Measurements from ENCODE around the gene SLPI.

Gene SLPI, protein sequence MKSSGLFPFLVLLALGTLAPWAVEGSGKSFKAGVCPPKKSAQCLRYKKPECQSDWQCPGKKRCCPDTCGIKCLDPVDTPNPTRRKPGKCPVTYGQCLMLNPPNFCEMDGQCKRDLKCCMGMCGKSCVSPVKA

DNA sequence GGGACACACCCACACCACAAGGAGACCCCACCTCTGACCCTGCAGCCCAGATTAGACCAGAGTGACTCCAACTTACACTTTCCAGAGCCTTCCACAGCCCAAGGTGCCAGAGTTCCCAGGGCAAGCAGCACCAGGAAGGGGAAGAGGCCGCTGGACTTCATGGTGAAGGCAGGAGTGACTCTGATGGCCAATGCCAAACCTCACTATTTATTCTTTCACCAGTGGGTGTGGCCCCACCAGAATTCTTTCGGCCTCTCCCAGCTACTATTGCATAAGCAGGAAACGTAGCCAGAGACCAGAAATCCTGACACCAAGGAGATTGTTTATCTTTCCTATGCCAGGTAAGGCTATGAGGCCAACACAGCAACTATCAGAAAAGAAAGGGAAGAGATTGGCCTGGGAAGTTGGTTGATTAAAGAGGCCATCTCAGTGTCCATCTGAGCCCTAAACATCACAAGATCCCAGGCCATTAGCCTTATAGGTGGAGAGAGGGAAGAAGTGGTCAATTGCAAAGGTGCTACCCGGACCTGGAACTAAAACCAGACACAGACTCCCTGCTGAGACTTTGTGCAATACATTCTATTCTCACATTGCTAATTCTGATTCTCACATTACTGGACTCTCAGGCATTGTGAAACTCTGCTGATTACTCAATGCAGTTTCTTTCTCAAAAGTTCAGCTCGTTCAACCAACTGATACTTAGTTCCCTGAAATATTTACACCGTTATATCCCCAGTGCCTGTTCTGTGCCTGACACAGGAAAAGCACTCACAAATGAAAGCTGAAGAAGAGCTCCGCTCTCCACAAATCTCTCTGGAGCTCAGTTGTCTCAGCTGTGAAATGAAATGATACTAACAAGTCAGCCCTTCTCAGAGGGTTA is at the start of gene SLPI:
TSS of gene SLPI (minus strand) at position 182 of the 880 bp plus-strand sequence. CDS start at position 161, 21 bp downstream.
- peak; percentile 9 for DNase-seq (ENCODE audit: low read depth)

DNA sequence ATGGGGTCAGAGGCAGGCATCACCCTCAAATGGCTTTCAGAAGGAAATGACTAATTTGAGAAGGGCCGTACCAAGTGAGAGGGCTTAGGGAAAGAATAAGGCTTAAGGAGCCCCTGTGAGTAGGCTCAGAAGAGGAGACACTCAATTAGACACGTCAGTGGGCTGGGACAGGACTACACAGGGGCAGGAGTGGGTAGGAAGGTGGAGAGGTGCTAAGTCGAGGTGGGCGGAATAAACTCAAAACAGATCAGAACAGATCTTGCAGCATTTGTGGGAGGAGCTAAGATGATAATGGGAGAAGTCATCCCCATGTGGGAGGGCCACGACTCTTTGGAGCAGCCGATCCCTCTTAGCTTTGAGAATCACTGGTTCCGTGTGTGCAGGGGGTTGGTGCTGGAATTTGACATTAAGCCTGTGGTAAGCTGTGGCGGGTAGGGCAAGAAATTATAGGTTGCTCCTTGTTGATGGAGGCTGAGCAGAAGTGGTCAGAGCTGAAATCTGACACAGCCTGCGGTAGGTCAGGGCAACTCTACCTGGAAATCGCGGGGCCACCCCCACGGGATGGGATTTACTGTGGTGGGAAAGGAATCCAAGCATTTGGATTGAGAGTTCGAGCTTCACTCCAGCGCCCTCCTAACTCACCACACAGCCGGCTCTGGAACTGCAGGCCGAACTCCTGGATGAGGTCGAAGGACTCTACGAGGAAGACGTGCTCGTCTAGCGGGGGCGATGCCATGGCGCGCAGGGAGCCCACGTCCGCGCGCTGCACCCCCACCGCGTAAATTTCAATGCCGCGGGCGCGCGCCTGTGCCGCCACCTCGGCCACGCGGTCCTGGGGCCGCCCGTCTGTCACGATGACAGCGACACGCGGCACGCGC is 49.5 kb upstream of the SLPI start:
- DNase-seq (ENCODE audit: low read depth) = no peak

DNA sequence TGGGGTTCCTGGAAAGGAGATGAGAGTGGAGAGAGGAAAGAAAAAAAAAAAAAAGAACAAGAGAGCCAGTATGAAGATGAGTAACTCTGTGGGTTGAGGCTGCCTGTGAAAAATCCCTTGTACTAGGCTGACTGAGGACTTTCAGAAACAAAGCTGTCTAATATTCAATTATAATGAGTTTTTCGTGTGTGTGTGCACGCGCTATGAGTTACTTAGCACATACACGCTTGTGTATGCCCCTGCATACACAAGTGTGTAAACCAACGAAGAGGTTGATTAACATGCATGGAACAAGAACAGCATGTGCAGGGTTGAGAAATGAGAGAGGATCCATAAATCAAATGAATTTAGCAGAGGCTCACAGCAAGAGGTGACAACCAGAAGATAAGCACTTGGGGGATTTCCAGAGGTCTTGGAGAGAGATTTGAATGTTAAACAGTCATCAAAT is 47.5 kb upstream of the SLPI start:
- no peak for DNase-seq (ENCODE audit: low read depth)

DNA sequence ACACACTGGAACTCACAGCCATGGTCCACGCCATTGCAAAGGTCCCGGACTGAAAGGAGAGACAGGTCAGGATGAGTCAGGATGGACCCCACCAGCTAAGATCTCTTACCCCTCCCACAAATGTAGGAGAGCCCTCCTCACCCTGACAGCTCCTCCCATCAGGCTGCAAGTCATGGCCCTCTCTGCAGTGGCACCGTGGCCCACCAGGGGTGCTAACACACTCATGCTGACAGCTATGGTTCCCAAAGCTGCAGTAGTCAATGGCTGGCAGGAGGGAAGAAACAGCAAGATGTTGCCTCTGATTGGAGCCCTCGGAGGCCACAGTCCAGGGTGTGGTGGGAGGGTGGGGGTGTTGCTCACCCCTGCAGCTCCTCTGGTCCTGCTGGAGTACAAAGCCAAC is 46.6 kb upstream of the SLPI start:
- DNase-seq (ENCODE audit: low read depth) = no peak

DNA sequence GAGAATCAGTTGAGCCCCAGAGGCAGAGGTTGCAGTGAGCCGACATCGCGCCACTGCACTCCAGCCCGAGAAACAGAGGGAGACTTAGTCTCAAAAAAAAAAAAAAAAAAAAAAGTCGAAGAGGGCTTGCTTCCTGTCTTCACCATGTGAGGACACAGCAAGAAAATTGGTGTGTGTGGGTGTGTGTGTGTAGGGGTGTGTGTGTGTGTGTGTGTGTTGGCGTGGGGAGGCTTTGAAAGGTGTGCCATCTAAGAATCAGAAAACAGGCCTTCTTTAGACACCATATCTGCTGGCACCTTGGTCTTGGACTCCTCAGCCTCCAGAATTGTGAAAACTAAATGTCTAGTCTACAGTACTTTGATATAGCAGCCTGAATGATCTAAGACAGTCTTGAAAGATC is 45.4 kb upstream of the SLPI start:
- no peak for DNase-seq (ENCODE audit: low read depth)

DNA sequence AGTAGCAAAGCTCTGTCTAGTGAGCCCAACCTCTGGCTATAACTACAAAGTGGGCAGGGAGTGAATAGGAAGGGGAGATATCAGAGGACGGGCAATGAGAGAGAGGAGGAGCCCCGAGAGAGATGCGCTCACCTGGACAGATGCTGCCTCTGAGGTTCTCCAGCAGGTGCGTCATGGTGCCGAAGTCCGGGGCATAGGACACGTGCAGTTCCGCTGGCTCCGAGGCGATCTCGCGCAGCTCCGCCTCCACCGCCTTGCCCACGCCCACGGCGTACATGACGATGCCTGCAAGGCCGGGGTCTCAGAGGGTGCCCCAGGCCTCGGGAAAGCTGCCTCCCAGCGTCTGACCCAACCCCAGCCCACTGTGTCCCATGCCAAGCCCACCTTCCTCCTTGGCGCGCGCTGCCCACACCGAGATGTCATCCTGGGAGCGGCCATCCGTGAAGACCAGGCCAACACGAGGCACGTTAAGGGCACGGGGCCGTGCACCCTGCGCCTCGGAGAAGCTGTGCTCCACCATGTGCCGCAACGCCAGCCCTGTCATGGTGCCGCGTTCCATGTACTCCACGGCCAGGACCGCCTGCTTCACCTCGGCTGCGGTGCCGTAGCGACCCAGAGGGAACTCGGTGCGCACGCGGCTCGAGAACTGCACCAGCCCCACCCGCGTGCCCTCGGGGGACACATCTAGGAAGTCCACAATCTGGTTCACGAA is 43.6 kb upstream of the SLPI start:
- no peak for DNase-seq (ENCODE audit: low read depth)

DNA sequence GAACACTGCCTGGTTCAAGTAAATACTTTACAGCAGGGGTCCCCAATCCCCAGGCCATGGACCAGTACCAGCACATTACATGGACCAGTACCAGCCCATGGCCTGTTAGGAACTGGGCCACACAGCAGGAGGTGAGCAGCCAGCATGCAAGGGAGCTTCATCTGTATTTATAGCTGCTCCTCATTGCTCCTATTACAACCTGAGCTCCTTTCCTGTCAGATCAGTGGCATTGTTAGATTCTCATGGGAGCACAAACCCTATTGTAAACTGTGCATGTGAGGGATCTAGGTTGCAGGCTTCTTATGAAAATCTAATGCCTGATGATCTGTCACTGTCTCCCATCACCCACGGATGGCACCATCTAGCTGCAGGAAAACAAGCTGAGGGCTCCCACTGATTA is 40.3 kb upstream of the SLPI start:
- DNase-seq (ENCODE audit: low read depth) = no peak

DNA sequence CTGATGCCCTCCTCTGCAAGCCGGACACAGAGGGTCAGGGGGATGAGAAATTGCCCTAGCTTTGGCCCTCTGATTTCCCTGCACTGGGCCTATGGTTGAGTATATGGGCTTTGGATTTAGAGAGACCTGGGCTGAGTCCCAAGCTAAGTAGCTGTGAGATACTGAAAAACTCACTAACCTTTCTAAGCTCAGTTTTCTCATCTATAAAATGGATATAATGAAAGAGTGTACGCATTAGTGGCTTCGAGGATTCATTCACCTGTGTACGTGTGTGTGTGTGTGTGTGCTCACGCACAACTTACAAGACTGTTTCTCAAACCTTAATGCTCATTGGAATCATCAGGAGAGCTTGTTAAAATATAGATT is 39.6 kb upstream of the SLPI start:
- no peak for DNase-seq (ENCODE audit: low read depth)

DNA sequence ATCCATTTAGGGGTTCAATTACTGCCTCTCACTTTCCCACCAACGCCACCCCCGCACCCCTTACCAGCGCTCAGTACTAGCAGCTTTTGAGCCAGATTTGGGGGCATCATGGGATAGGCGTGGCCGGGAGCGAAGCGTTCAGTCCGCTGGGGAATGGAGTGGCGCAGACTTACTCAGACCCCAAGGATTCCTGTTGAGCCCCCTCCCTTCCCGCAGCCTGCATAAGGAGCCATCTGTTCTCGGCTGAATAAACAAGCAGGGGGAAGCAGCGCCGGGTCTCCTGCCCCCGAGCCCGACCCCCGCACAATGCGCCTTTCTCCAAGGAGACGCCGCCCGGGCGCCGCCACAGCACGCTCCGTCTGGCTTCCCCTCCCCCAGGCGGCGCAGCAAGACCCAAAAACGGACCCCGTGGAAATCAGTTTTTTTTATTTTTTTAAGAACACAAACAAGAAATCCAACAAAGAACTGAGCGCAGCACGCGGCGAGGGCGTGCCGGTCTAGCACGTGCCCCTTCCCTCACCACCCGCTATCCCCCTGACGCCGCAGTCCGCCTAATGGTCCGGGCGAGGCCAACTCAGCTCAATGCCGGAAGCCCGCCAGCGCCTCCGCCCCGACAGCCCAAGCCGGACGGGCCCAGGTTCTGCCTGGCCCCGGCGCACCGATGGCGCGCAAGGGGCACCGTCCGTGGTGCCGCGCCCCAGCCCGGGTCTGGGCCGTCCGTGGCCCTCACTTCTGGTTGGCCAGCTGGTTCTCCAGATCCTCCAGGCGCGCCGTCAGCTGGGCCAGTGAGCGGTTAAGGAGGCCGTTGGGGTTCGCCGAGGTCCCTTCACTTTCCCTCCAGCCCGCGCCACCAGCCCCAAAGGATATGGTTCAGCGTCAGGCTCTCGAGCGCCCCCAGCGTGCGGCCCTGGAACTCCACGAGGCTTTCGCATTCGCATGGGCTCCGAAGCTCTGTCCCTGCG is 39.0 kb upstream of the SLPI start:
- DNase-seq (ENCODE audit: low read depth) = peak; percentile 84

DNA sequence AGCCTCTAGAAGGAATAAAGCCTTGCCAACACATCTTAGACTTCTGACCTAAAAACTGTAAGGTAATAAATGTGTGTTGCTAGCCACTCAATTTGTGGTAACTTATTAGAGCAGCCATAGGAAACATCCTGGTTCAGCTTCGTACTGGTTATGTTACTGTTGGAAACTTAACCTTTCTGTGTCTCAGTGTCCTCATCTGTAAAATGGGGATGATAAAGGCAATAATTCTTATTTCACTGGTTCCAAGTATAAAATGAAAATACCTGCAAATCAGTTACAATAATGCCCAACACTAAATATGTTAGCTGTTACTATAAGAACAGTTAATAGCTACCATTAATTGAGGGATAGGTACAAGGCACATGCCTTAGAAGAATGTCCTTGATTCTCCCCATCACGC is 38.0 kb upstream of the SLPI start:
- no peak for DNase-seq (ENCODE audit: low read depth)

DNA sequence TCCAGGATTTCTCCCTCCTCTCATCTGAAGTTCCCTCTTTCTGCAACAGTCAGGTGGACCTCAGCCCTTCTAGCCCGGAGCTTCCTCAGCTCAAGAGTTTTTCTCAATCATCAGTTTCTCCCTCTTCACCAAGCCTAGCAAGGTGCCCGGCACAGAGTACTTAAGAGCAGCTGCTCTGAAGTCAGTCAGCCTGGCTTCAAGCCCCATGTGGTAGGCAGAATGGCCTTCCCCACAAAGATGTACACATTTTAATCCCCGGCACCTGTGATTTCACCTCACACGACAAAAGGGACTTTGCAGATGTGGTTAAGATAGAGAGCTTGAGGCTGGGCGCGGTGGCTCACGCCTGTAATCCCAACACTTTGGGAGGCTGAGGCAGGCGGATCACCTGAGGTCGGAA is 37.2 kb upstream of the SLPI start:
- DNase-seq (ENCODE audit: low read depth) = no peak

DNA sequence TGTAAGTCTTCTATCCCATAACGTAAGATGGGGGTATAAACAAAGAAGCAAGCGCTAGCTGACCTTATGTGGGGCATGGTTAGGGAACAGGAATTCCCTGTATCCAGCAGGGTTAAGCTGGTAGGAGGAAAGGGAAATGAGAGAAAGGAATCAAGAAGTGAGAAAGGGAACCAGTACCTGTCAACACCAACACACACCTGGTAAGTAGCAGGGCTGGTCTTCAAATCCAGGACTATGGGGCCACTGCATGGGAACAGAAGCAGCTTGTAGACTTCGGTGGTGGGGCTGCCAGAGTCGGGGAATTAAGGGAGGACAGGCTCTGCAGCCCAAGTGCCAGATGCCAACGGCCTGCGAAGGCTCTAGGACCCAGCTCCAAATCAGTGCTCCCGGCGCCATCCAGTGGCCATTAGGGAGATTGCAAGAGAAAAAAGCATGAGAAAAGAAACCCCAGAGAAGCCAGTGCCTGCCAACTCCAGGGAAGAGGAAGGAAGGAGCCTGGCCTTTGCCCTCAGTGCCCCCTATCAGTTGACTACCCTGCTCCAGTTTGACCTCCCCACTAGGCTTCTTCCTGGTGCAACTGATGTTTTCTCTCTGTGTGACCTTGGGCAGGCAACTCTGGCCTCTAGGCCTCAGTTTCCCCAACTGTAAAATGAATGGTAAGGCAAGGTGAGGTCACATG is 36.5 kb upstream of the SLPI start:
- peak; percentile 73 for DNase-seq (ENCODE audit: low read depth)

DNA sequence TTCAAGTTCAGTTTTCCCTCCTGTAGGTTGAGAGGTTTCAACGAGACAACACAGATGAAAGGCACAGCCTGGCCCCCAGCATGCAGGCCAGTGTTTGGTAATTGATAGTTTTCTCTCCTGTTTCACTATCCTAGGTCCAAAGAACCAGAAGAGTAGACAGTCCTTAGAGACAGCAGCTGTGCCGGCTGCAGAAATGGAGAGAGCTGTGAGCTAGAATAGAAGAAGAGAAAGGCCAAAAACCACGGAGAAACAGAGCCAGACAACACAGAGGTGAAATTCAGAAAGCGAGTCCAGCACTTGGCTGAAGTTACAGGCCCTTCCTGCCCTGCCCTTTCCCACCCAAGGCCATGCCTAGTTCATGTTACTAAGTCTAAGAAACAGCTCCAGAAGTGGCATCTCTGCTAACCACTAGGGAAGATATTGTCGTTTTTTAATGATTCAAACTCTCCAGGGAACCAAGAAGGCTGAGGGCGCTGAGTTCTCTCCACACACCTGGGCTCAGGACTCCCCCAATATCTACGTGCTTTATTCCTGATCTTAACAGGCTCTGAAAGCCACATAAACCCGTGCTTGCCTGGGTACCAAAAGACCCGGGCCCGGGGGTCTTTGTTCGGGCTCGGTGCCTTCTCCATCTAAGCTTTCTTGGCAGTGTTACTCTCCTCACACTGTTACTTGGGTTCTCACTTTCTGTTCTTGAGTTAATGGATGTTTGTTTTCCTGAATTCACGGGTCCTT is 35.7 kb upstream of the SLPI start:
- no peak for DNase-seq (ENCODE audit: low read depth)

DNA sequence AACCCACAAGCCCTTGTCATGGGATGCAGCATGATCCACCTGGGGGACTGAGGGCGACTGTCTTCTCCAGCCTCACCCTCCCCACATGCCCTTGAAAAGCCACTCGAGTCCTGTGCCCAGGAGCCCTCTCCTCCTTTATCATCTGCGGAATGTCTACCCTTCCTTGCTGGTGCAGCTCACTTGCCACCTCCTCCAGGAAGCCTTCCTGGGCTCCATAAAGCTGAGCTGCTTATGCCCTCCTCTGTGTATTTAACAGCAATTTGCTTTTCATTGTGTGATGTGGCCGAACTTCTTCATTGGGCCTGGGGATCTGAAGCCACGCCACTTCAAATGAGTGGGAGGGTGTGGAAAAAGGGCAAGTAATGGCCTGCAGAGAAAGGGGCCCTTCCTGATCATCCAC is 34.5 kb upstream of the SLPI start:
- no peak for DNase-seq (ENCODE audit: low read depth)

DNA sequence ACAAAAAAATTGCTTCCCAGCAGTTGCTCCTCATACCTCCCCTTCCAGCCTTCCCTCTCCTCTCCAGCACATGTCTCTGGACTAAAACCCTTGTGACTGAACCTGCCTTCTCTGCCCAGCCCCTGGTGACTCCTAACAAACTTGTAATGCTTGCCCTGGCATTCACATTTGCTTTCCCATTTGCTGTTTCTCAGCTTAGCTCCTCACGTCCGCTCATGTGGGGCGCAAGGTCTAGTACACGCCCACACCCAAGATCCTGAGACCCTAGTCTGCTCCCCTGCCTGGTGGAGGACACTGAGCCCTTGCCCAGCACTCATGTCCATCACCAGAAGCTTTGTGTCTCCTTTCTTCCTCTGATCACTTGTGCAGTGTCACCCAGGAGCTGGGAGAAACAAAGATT is 34.0 kb upstream of the SLPI start:
- no peak for DNase-seq (ENCODE audit: low read depth)

DNA sequence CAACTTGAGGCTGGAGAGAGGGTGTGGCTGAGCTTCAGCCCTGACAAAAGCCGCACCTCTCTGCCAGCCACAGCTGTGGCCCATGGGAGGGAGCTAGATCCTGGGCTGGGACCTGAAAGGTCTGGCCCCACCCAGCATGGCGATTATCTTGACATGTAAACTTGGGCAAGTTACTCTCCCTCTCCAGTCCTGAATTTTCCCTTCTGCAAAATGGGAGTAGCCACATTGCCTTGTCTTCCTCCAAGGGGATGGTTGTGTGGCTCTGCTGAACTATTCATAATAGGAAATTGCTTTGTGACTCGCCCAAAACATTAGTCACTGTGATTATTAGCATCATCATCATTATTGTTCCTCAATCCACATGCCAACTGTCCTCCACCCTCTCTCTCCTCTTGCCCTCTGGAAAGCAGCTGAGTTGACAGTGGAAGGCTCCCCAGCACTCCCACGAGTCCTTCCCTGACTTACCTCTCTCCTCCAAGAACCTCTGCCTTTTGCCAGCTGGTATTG is 29.2 kb upstream of the SLPI start:
- peak; percentile 50 for DNase-seq (ENCODE audit: low read depth)

DNA sequence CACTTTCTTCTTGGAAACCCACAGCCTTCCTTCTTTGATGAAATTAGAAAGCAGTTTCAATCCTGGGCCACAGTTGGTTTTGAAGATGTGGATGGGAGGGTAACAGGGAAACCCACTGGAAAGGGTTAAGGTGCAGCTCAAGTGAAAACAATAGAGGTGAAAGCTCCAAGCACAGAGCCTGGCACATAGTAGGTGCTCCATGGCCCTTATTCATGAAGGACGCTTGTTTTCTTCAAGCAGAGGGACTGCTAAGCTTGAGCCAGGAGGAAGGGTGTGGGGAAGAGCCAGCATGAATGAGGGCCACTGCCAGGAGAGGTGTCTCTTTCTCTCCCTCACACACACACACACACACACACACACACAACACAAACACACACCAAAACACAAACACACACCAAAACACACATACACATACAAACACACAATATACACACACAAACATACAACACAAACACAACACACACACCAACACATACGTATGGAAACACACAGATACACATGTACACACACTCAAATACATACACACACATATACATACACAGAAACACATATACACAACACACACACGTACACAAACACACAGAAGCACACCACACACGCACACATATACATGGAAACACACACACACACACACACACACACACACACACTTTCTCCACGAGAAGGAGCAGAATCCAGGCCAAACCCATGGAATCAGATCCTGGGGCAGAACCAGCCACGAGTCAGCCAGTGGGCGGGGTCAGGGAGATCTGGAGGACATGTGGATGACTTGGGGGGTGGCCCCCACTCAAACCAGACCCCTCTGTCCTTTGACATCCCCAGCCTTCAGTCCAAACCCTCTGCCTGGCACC is 28.6 kb upstream of the SLPI start:
- DNase-seq (ENCODE audit: low read depth) = no peak

DNA sequence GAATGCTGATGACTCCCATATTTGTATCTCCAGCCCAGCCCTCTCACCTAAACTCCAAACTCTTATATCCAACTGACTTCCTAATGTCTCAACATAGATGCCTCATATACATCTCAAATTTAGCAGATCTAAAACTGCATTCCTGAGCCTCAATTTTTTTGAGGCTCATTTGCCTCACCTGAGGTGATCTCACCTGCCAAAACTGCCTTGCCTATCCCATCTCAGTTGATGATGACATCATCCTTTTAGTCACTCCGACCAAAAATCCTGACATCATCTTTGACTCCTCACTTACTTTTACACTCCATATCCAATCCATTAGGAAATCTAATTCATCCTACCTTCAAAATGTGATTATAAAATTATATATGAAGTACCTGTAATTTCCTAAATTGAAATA is 25.6 kb upstream of the SLPI start:
- DNase-seq (ENCODE audit: low read depth) = no peak

DNA sequence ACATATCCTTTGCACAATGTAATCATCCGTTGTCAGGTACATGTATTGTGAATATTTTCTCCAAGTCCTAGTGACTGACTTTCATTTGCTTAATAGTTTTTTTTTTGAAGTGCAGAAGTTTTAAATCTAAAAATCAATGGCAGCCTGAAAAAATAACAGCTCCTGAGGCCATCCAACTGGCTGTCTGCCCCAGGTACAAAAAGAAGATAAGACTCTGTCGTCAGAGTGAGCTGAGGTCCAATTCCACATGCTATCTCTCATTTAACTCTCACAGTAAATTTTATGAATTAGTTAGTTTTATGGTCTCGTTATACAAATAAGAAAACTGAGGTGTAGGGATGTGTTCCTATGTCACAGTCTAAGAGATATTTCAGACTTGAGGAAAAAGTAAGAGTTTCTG is 21.0 kb upstream of the SLPI start:
- no peak for DNase-seq (ENCODE audit: low read depth)

Measured in HS-5 (cell line).